Prostate gland (tissue), 2 donors: ENCODE data around the gene CCDC71L.

Source experiments
- POLR2A ChIP-seq: fragments of 450-650 bp; IDR thresholded peaks from one replicate; pipeline ENCODE4 v1.6.1; 2016; ENCODE audit warnings: antibody characterized with exemption, mild to moderate bottlenecking
- TF ChIP-seq, protein P1 (sequence below), 4 experiments: fragments of 200-600 bp in 2 of 4; fragments of 450-650 bp in 2 of 4; sonication (generic) in 2 of 4; IDR thresholded peaks; 1 replicate in 3 of 4; 2 replicates in 1 of 4; pipeline ENCODE4 v1.5.1; 2016 to 2019; ENCODE audit warnings: antibody characterized with exemption in 4 of 4, mild to moderate bottlenecking in 2 of 4, moderate library complexity in 2 of 4

DNA sequence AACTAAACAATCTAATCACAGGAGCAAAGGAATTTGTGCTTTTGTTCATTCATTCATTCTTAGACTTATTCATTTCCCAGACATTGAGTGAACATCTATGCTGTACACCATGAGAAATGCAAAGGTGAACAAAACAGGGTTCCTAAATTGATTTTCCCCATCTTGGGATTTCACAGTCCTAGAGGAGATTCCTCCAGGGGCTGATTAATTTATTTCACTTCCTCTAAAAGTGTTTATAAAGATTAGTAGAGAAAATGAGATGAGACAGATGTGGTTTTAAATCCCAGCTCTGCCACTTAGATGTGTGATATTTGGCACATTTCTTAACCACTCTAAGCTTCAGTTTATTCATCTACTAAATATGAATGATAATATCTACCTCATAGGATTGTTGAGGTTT lies 8.9 kb downstream of the CCDC71L start:
- TF ChIP-seq, protein P1, sequence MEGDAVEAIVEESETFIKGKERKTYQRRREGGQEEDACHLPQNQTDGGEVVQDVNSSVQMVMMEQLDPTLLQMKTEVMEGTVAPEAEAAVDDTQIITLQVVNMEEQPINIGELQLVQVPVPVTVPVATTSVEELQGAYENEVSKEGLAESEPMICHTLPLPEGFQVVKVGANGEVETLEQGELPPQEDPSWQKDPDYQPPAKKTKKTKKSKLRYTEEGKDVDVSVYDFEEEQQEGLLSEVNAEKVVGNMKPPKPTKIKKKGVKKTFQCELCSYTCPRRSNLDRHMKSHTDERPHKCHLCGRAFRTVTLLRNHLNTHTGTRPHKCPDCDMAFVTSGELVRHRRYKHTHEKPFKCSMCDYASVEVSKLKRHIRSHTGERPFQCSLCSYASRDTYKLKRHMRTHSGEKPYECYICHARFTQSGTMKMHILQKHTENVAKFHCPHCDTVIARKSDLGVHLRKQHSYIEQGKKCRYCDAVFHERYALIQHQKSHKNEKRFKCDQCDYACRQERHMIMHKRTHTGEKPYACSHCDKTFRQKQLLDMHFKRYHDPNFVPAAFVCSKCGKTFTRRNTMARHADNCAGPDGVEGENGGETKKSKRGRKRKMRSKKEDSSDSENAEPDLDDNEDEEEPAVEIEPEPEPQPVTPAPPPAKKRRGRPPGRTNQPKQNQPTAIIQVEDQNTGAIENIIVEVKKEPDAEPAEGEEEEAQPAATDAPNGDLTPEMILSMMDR (IDR thresholded peaks at IDR 0.05), result no peak
- no peak for TF ChIP-seq POLR2A
